GM13977 (cell line): Measurements from ENCODE around the gene TMEM181.
"Not testable (repeated sequence)": the region's sequence is repeated elsewhere in the genome, so short reads cannot be mapped to it uniquely, and the experiment has no call there.

Experiments used
- DNase-seq: peaks from one replicate; pipeline ENCODE4 v3.0.0; 2012; ENCODE audit warnings: low spot score
- in situ Hi-C: fragments of 300-500 bp; cut with MboI; formaldehyde crosslinking; loops from one replicate; pipeline ENCODE4 v1.12.0; 2022; ENCODE audit warnings: low sequenced_read_pairs, low pct_unique_long_range_greater_than_20kb, mixed read lengths, inconsistent platforms; ENCODE audit not compliant: unreplicated experiment
- TF ChIP-seq, protein P1 (sequence below): IDR thresholded peaks from 2 replicates; pipeline ENCODE4 v1.5.1; 2012; ENCODE audit warnings: mild to moderate bottlenecking, control low read depth; ENCODE audit not compliant: insufficient read depth; ENCODE audit errors: extremely low read depth, missing control alignments

The TMEM181 gene

DNA sequence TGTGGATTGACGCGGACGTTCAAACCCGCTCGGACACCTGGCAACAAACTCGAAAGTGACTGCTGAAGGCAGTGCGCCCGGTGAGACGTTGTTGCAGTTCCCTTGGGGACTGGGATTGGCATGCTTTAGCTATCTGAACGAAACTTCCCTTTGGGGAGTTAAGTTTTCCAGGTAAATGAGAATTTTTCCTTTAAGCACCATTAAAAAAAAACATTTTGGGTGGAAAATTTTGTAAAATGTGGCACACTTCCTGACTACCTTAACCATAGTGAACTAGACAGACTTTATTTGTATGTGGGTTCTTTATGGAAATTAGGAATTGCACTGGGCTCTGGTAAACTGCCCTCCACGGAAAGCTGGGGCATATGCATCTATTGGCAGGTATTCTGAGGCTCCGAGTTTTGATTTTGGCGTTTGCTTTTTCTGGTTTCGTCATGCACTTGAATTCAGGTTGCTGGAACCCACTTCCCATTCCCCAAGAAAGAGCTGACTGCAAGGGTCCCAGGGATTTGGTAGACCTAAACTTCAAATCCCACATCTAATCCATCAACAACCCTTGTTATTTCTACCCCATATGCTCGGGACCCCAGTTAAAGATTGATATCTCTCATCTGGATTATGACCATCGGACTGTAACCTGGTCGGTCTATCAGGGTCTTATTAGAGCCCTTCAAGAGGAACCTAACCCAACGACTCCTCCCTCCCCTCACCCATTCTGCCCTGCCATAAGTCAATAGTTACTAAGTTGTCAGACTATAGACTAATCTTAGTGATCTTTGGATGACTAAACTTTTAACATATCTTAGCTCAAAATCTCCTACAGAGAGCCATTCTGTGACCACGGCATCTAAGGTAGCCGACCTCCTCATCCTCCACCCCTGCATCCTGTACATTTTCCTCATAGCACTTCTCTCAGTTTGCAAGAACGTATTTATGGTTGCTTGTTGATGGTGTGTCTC is 85.5 kb downstream of the TMEM181 start:
- TF ChIP-seq, protein P1, sequence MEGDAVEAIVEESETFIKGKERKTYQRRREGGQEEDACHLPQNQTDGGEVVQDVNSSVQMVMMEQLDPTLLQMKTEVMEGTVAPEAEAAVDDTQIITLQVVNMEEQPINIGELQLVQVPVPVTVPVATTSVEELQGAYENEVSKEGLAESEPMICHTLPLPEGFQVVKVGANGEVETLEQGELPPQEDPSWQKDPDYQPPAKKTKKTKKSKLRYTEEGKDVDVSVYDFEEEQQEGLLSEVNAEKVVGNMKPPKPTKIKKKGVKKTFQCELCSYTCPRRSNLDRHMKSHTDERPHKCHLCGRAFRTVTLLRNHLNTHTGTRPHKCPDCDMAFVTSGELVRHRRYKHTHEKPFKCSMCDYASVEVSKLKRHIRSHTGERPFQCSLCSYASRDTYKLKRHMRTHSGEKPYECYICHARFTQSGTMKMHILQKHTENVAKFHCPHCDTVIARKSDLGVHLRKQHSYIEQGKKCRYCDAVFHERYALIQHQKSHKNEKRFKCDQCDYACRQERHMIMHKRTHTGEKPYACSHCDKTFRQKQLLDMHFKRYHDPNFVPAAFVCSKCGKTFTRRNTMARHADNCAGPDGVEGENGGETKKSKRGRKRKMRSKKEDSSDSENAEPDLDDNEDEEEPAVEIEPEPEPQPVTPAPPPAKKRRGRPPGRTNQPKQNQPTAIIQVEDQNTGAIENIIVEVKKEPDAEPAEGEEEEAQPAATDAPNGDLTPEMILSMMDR = no peak
- DNase-seq = no peak
- in situ Hi-C loops = no loop called here

DNA sequence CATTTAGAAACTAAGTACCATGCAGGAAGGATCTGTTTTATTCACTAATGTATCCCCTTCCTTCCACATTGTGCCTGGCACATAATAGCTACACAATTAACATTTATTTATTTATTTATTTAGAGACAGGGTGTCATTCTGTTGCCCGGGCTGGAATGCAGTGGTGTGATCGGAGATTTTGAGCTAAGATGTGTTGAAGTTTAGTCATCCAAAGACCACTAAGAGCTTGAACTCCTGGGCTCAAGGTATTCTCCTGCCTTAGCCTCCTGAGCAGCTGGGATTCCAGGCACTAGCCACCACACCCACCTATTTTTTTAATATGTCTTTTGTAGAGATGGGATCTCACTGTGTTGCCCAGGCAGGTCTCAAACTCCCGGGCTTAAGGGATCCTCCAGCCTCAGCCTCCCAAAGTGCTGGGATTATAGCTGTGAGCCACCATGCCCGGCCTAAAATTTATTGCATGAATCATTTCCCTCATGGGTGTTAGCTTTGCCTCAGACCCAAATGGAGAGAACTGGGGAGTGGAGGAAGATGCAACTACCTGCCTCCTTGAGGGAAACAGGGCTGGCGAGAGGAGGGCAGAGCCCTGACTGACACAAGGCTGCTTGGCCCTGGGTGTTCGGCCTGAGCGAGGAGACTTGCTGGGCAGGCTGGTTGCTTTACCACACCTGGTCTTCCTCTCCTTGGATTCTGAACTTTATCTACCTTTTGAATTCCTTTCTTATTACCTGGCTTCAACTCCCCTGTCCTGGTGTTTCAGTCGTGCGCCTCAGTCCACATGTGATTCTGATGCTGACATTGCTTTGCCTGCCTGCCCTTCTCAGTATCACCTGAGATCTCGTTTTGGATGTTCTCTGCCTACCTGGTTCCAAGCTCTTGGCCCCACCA is 86.4 kb downstream of the TMEM181 start:
- in situ Hi-C loops = no loop called here
- DNase-seq = no peak
- TF ChIP-seq, protein P1 = no peak

DNA sequence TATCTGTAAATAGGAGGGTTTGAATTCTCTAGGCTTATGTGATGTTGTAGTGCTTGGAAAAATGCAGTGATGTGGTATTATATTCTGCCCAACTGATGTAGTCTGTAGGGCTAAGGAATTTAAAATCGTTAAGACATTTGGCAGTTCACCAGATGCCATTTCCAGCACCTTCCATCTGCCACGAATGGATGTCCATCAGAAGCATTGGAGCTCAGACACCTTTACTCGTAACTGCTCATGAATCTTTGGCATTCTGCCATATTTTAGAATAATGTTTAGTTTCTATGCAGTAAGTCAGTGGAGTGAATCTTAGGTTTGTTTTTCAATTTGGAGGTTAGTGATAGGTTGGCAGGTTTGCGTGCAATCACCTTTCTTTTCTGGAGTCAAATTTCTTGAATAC is 87.6 kb downstream of the TMEM181 start:
- no peak for DNase-seq
- in situ Hi-C loops = no loop called here
- TF ChIP-seq, protein P1 = no peak

DNA sequence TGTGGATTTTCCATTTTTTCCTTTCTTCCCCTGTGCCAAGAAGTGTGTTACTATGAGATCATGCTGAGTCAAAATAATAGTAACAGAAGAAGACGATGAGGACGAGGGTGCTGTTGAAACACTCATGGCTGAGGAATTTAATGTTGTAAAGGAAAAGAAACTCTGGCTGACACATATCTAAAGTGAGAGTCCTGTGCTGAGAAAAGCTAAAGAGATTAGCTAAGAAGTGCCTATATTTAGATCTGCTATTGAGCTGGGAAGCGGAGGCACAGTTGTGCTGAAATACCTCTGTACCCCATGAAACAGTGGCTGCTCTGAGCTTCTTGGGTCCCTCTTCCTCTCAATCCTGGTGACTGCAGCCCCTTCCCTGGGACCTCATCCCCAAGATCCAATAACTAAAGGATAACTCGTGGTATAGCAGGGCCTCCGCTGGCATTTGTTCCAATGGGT is 88.8 kb downstream of the TMEM181 start:
- no peak for DNase-seq
- in situ Hi-C loops = no loop called here
- TF ChIP-seq, protein P1 = no peak

DNA sequence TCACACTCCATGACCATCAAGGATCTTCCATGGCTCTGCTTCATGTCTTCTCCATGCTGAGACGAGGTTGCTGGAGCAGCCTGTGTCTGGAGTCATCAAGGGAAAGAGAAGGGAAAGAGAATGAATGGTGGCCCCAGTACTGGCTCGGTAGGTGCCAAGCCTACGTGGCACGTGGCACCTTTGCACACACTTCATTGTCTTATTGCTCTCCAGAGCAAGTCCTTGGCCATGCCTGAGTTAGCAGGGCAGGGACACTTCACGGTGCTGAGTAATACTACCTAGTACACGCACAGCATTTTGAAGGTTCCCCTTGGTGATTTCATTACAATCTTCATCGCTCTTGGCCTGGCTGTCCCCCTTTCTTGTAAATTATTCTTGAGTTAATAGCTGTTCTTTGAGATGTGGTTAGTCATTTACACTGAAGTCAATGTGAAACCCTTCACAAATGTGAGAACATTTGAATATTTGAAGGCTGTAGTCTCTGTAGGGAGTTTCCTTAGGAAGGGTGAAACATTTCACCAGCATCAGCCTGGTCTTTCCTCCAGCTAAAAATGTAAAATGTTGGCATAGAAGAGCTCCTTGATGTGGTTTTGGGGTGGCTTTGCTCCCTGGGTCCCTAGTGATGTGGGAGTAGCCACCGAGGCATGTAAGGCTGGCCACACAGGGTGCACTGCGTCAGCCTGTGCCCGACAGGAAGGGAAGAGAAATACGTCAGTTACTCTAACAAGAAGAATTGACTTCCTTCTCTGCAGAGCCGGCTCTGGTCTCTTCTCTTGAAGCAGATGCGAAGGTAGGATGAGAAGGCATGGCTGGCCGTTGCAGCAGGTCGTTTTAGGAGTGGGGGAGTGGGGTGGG is 89.6 kb downstream of the TMEM181 start, which contains the start of gene SYTL3:
Gene SYTL3, plus strand, starts transcription at position 766 of the 855 bp plus-strand sequence. CDS start 13,215 bp downstream, outside the sequence.
- peak; percentile 57 for DNase-seq
- TF ChIP-seq, protein P1 = no peak
- in situ Hi-C loops = no loop called here

DNA sequence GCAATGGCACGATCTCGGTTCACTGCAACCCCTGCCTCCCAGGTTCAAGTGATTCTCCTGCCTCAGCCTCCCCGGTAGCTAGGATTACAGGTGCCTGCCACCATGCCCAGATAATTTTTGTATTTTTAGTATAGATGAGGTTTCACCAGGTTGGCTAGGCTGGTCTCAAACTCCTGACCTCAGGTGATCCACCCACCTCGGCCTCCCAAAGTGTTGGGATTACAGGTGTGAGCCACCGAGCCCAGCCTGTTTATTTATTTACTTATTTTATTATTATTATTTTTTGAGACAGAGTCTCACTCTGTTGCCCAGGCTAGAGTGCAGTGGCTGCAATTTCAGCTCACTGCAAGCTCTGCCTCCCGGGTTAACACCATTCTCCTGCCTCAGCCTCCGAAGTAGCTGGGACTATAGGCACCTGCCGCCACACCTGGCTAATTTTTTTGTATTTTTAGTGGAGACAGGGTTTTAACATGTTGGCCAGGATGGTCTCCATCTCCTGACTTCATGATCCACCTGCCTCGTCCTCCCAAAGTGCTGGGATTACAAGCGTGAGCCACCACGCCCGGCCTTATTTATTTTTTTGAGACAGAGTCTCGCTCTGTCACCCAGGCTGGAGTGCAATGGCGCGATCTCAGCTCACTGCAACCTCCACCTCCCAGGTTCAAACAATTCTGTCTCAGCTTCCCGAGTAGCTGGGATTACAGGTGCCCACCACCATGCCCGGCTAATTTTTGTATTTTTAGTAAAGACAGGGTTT is 92.3 kb downstream of the TMEM181 start:
- in situ Hi-C loops, DNase-seq: not testable (repeated sequence)
